Measurements from ENCODE around the gene CTF1.

DNA sequence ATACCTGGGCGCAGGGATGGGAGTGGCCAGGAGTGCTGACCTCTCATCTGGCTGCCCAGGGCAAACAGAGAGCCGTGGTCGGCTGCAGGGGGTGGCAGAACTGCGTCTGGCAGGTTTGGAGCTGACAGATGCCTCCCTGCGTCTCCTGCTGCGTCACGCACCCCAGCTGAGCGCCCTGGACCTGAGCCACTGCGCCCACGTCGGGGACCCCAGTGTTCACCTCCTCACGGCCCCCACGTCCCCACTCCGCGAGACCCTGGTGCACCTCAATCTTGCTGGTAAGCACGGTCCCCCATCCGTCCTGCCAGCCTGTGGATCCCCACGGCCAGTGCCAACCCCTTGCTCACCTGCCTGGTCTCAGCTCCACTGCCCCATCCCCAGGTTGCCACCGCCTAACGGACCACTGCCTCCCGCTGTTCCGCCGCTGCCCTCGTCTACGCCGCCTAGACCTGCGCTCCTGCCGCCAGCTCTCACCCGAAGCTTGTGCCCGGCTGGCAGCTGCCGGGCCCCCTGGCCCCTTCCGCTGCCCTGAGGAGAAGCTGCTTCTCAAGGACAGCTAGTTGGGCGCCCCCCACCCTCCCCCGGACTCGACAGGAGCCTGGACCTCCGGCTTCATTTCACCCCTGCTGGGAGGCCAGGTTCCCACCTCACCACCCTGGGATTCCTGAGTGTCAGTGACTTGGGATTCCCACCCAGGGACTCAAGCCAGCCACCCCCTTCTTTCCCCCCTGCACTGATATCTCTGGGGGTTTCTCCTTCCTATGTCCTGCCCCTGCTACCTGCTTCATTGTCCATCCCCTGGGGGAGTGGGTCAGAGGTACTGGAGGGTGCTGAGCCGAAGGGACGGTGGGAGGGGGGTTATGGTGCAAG lies 50.5 kb downstream of the CTF1 start:
- TF ChIP-seq, protein P1, sequence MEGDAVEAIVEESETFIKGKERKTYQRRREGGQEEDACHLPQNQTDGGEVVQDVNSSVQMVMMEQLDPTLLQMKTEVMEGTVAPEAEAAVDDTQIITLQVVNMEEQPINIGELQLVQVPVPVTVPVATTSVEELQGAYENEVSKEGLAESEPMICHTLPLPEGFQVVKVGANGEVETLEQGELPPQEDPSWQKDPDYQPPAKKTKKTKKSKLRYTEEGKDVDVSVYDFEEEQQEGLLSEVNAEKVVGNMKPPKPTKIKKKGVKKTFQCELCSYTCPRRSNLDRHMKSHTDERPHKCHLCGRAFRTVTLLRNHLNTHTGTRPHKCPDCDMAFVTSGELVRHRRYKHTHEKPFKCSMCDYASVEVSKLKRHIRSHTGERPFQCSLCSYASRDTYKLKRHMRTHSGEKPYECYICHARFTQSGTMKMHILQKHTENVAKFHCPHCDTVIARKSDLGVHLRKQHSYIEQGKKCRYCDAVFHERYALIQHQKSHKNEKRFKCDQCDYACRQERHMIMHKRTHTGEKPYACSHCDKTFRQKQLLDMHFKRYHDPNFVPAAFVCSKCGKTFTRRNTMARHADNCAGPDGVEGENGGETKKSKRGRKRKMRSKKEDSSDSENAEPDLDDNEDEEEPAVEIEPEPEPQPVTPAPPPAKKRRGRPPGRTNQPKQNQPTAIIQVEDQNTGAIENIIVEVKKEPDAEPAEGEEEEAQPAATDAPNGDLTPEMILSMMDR (IDR thresholded peaks at IDR 0.05): no peak
- TF ChIP-seq ZFX (IDR thresholded peaks at IDR 0.05; ENCODE audit: borderline replicate concordance): no peak
